GM18517 (cell line): ENCODE data around the gene ZNF609.

ENCODE experiments used
- ATAC-seq: cut with Tn5 transposase; IDR thresholded peaks from one replicate; pipeline ENCODE4 v1.9.1; 2021; ENCODE audit warnings: mild to moderate bottlenecking, moderate library complexity; ENCODE audit not compliant: unreplicated experiment

ZNF609 gene

DNA sequence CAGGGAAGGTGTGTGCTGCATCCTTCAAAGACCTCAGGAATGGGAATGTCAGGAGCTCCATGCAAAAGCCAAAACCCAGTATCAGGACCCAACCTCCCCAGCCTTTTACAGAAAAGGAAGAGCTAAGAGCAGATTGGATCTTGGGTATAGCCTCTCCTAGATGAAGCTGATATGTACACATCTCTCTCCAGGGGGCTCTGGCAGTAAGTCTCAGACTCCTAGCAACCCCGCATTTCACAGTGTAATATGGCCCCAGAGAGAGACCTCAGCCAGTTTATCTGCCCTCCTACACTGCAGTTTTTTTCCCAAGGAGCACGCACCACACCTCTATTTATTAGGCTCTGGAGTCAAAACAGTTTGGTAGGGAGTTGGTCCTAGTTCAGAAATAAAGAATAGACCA, 226.8 kb downstream of the ZNF609 start:
- ATAC-seq, result no peak

DNA sequence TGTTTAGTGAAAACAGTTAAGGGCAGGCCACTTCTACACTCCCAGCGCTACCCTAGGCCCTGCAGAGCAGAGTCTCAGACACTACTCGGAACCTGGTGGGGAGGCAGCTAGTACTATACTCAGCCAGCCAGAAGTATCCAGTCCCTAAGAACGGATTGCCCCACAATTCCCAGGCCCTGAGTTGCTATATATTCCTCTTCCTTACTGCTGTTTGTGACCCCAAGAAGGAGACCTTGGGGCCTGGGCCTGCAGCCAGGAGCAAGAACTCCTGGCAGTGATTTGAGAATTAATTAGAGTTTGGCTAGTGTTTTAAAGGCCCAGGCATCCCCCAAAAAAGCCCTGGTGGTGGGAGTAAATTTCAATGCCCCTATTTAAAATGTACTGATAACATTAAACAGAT, 227.3 kb downstream of the ZNF609 start:
- no peak for ATAC-seq

DNA sequence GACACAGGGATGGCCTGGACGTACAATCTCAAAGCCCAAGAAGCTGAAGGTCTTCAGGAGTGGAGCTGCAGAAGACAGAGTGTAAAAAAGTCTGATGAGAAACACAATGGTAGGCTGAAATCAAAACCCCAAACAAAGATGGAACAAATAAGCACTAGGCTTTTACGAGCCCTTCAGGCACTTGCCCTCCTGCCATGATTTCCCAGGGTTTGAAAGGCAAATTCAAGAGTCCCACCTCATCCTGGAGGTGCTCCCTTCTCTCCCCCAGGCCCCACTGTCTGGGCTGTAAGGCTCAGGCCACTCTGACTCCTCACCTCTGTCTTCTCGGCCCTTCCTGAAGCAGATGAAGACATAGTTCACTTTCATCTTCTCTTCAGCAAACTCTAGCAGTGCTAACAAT, 228.4 kb downstream of the ZNF609 start:
- ATAC-seq, result no peak

DNA sequence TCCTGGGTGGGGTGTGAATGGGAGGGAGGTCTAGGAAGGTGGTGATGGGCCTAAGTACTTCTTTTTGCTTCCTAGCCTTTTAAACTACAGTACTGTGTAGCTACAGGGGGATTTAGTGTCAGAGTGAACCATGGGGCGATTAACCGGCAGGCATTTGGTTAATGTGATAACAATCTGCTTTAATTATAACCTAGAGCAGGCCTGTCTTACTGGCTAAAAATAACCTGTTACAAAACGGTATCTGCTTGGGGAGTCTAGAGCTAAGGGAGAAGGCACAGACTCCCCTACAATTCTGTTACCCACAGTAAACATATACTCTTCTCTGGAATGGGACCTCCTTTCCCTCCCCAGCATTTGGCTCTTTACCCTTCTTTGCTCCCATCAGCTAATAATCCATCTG, 229.6 kb downstream of the ZNF609 start:
- no peak for ATAC-seq

DNA sequence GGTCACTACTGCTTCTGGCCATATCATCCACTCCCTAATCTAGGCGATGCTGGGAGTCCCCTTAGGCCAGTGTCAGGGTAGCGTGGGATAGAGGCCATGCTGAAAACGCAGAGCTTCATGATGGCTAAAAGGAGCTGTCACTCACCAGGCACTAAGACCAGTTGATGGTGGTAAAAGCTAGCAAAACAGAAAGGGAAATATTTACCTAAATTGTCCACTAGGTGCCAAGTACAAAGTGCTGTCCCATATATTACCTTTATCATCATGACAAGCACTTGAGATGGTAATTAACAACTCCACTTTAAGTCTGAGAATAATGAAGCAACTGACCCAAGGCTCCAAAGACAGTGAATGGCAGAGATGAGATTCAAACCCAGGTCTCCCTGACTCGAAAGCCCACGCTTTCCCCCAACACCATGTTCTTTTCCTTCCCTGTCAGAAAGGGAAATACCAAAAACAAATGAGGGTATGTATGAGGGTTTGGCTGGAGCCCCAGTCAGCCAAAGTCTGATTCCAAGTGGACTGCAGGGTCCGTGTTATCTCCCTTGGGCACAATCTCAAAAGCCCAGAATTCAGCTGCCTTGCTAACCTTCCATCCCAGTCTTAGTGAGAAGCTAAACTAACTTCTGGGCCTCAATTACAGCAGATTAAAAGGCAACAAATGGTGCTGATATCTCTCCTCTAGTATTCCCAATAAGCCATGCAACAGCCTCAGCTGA, 230.4 kb downstream of the ZNF609 start:
- no peak for ATAC-seq

DNA sequence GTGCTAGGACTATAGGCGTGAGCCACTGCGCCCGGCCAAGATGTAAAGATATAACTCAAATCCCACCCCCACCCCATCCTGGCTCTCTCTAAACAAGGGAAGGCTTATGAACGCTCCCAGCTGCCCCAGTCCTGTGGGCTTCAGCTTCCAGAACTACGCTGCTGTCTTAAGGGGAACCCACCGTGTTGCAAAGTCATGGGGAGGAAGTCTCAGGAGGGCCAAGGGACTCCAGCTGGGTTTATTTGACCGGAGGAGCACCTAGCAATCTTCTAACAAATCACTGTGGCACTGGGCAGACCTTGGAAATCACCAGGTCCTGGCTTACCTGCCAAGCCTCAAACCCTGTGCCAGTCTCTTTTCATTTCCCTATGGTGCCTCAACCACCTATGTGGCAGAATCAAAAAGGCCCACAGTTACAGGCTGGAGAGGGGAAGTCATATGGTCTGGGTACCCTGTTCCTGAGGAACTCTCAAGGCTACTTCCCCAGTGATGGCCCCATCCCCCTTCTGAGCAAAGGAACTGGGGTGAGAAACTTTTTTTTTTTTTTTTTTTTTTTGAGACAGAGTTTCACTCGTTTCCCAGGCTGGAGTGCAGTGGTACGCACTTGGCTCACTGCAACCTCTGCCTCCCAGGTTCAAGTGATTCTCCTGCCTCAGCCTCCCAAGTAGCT, 231.7 kb downstream of the ZNF609 start:
- no peak for ATAC-seq

DNA sequence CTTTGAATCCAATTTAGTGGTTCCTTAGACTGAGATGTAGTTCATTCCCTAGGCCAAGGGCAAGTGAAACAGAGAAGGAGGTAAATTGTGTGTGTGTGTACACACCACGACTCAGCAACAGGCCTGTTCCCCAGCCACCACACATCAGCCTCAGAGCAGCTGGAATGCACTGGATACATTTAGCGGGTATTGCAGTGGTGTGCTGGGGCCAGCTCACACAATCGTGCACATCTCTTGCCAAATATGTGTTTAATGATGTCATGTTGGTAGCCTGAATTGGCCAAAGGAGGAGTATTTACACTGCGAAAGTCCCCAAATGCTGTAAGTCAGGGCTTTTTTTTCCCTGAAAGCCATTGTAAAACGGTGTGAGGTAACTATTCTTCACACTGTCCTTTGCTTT, 232.8 kb downstream of the ZNF609 start:
- no peak for ATAC-seq

DNA sequence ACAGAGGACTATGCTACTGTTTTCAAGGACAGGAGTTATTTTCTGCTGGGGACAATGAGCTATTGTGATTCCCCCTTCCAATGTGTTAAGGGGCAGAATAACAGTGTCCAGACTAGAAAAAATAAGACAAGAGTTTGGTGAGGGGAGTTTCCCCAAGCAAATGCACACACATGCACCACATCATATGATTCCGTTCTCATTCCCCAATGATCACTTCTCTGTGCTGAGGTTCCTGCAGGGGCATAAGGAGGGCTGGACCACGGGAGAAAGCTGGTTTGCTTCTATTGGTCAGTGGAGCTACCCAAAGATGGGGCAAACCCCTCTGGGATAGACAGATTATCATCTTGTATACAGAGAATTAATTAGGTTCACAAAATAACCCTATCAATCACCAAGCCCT, 234.4 kb downstream of the ZNF609 start:
- no peak for ATAC-seq

DNA sequence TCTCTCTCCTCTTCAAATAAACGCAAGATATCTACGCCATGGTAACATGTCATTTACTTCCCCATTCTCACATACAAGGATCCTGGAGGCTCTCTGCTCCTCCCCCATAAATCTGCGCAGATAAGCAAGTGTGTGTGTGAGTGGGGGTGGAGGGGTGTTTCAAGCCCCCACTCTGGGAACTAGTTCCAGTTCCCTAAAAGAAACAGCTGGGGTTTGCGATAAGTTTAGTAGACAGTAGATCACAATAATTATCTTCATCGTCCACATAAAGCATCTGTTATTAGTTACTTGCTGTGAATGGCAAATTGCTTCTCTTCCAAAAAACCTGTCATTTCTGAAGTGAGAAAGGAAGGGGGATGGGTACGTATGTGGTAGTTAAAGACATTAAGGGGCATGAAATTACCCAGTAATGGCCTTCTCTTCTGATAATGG, 235.2 kb downstream of the ZNF609 start:
- ATAC-seq, result no peak

DNA sequence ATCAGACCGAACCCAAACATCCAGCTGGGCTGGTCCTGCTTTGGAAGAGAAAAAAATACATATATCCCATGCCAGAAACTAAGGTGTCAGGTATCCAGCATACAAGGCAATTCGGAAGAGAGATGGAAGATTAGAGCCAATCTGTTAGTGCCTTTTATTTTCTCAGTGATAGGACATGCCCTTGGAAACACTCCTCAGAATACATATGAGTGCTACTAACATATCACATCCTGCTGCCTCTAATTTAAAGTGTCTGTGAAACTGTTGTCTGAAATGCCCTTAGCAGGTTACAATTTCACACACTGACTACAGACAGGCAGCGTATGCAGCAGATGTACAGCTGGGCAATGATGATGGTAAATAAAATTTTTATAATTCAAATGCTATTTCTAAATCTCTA, 236.1 kb downstream of the ZNF609 start:
- ATAC-seq, result no peak

DNA sequence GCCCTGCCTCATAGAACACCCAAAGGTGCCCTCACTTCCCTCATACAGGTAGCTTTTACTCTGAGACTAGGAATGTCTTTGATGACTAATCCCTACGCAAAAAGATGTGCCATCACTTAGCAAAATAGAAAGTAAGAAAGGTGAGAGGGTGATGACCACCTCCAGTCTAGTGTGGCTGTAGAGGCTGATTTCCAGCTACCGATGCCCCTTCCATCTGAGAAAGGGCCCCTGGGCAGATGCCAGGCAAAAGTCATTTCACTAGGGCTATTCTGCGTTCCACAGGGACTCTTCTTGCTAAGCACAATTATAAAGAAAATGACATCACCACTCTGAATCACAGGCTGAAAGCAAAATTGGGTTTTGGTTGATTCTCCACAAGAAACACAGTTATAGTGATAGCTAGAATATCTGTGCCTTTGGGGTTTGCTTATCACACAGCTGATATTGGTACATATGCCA, 237.6 kb downstream of the ZNF609 start:
- no peak for ATAC-seq

DNA sequence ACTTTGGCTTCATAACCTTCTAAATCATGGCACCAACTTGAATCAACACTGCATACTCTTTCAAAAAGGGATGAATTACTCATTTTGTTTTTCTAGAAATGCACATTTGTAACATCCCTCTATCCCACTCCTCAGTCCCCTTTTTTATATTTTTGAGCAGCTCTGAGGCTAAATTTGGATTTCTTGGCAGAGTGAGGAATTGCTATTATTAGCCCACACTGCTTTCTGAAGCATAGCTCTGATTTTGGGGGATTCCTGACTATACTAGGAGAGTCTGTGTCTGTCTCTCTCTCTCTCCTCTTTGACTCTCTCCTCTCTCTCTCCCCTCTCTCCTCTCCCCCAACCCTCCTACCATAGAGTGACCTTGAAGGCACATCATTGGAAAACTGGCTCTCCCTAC, 238.4 kb downstream of the ZNF609 start:
- ATAC-seq, result no peak

DNA sequence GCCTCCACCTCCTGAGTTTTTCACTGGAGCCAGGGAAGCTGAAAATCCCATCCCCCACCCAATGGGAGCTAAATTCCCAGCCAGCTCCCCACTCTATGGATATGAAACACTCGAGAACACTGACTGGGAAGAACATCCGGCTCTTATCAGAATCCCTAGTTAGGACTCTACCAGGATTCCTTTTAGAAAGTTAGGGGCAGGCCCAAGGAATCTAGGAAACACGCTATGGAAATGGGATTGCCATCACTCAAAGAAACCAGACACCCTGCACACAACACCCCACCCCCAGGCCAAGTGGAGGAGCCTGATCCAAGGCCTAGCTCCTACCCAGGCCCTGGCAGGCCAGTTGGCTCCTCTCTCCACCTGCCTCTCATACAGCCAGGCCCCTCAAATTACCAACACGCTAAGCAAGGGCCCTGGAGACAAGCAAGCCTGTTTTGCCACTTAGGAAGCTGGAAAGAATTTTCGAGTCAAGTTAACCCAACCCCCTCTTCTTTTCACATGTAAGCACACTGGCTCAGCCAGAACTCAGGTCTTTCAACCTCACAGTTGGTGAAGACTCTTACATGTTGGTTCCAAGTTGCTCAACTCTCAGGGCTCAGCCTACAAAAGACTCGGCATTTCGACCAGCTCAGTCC, 239.5 kb downstream of the ZNF609 start:
- no peak for ATAC-seq

DNA sequence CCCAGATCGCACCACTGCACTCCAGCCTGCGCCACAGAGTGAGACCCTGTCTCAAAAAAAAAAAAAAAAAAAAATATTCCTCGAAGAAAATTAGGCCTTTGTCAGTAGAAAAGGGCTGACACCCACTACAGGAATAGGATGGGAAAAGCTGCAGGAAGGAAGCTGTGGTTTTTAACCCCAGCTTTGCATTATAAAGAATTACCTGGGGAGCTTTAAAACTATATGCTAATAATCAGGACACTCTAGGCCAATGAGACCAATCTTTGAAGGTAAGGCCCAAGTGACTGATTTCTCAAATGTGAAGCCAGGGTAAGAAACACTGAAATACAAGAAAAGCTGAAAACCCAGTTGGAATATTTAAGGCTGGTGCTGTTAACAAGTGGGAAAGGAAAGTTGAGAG, 240.7 kb downstream of the ZNF609 start:
- ATAC-seq, result no peak

DNA sequence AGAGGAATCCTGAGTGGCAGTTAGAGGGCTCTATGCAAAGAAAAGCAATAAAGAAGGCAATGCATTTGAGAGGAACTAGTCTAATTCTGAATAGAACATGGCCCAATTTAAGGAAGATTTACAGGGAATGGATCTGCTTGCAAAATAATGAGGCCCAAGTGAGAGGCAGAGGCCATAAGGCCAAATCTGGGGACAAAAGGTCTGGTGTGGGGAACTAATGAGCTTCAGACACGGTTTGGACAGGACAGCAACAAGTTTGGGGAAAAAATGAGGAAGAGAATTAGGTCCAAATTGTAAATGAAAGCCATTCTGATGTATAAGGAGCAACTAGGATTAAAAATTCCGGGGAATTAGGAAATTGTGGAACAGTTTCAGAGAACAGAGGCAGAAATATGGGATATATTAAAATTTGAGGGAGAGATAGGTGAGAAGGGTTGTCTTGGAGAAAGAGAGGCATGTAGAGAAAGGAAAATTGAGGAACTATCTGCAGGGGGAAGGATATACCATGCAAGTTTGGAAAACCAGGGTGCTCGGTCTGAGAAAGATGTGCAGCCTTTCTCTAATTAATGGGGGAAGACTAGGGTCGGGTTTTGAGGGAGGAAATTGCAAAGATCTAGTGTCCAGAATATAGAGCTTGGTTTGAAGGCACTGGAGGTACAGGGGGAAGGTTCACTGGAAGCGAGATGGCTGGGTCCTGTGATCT, 241.3 kb downstream of the ZNF609 start:
- no peak for ATAC-seq

DNA sequence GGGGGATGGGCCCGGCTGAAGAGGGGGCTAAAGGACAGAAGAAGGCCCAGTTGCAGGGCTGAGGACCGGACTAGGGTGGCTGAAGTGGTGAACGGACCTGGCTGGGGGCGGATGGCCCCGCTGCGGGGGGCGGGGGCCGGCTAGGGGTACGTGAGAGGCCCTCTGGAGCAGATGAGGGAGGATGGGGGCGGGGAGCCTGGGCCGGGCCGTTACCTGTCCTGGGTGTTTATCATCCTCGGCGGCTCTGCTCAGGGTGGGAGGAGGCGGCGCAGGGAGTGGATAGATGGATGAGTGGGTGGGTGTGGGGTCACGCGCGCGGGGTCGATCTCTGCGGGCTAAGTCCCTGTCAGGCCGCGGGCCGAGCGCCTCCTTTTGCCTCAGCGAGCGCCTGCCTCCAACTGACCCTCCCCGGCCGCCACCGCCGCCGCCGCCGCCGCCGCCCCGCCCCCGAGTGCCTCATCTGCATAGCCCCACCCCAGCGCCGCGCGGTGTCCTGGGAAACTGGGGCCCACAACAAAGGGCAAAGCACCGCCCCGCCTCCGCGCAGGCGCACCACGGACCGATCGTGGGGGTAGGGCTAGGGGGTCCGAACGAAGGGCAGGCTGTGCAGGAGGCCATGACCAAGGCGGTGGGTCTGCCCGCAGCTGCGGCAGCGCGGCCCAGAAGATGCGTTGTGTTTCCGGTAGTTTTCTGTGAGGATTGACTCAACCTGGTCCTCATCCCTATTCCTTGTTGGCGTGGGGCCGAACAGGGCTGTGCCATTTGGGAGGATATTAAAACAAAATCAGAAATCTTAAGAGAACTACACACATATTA, 242.6 kb downstream of the ZNF609 start:
- ATAC-seq, result peak; percentile 65

DNA sequence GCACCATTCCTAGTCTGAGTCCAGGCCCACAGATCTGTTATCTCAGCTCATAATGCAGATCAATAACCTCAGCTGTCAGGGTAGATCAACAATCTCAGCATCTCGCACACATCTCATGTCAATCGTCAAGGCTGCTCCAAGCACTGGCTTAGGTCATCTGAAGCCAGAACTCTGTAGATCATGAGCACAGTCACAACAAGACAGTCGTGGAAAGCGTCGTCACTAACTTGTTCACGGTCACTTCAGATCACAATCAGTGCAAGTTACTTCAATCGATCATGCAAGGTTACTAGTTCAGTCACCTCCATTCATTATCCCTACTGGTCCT, 243.2 kb downstream of the ZNF609 start:
- ATAC-seq, result peak; percentile 2

DNA sequence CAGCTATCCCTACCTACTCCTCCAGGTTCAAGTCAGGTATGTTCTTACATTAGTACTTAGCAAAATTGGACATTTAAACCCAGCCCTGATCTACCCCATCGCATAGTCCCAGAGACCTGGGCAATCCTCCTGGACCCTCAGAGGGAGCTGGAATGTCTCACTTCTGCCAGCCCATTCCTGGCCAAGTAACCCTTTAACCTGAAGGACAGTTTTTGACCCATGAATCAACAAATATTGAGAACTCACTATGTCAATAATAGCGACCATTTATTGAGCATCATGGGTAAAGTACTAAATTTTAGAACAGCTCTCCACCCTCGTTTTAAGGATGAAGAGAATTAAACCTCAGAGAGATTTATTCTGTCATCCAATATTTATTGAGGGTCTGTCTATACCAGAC, 244.6 kb downstream of the ZNF609 start:
- ATAC-seq, result no peak

DNA sequence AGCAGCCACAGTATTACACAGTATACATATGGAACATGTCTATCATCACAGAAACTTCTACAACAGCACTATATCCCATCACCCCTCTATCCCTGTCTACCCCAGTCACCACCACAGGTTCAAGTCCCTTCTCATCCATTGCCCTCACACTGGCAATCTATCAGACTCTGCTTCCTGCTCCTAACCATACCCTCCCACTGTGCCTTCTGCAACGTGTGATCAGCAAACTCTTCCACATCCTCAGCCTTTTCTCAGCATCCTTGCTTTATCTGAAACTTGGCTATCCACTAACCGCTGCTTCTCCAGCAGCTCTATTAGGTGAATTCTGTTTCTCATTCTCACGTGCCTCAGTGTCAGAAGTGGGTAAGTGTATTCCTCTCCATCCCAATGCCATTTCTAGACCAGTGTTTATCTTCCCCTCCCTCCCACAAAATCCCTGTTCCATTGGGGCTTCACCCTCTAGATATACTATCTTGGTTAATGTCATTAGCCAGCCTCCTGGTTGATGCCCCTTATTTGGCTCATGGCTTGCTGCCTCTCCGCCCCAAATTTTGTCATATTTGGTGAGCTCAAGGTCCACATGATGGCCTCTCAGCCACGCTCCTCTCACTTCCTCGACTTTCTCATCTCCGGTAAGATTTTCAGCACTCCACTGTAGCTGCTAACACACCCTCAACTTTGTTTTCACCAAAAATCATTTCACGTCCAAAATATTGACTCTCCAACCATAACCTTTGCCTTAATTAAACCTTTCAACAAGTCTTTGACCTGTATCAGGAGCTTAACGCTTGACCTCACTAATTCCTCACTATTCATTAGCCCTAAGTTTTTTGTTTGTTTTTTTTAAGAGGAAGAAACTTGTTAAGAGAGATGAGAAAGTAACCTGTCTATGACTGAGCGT, 245.9 kb downstream of the ZNF609 start:
- no peak for ATAC-seq
